ENCODE measurements around the gene STXBP1.

The STXBP1 gene

DNA sequence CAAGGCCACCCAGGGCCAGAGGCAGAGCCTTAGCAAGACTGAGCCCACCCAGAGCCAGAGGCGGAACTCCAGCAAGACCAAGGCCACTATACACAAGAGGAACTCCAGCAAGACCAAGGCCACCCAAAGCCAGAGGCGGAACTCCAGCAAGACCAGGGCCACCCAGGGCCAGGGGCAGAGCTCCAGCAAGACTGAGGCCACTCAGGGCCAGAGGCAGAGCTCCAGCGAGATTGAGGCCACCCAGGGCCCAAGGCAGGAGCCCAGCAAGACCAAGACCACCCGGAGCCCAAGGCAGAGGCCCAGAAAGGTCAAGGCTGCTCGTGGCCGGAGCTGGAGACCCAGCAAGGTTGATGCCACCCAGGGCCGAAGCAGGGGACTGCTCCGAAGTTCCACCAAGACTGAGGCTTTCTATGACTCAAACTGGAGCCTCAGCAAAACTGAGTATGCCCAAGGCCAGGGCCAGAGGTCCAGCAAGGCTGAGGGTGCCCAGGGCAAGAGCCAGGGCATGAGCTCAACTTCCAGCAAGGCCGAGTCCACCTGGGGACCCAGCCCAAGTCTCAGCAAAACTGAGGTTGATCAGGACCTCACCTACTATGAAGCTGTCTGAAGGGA, 118.8 kb downstream of the STXBP1 start:
- peaks cover 0 to 18% (median 12%) of the 10 kb centered on the region in 4 experiments for H3K4me1 ChIP-seq (ENCODE audit: control extremely low read depth in 1 of 4, control insufficient read depth in 4 of 4, insufficient read depth in 4 of 4, low read length in 3 of 4)
- peaks cover 0 to 16% (median 8%) of the 10 kb centered on the region in 4 experiments for H3K36me3 ChIP-seq (ENCODE audit: control insufficient read depth in 4 of 4, insufficient read depth in 4 of 4, low read length in 3 of 4)
- CTCF ChIA-PET, result interaction anchor here (0.6 to 2.9 kb wide), 4 partner anchors 11 to 146 kb away, joined by 3 to 14 read pairs (median 3); partner anchors contain the start of gene PTRH1
- H3K27ac ChIP-seq (ENCODE audit: insufficient read depth in 1 of 2, low read depth in 1 of 2, low read length in 2 of 2, poor library complexity in 1 of 2, severe bottlenecking in 2 of 2), result no peak overlapping the region
- H3K4me3 ChIP-seq (ENCODE audit: control insufficient read depth in 1 of 7, extremely low read depth in 1 of 7, insufficient read depth in 4 of 7, low read depth in 2 of 7, low read length in 6 of 7), result no peak overlapping the region
- POLR2A ChIA-PET, result no interaction called here
- 96% methylated on average over 9 of the region's 9 CpGs for WGBS (ENCODE audit: insufficient coverage)
- H3K9me3 ChIP-seq (ENCODE audit: control extremely low read depth in 1 of 5, control insufficient read depth in 4 of 5, insufficient read depth in 2 of 5, low read depth in 1 of 5, low read length in 4 of 5), result no peaks in the 10 kb centered on the region
- H3K27me3 ChIP-seq (replicated peaks in 2 of 5; ENCODE audit: control insufficient read depth in 4 of 5, insufficient read depth in 5 of 5, low read length in 4 of 5), result no peaks in the 10 kb centered on the region
- no peak for DNase-seq

DNA sequence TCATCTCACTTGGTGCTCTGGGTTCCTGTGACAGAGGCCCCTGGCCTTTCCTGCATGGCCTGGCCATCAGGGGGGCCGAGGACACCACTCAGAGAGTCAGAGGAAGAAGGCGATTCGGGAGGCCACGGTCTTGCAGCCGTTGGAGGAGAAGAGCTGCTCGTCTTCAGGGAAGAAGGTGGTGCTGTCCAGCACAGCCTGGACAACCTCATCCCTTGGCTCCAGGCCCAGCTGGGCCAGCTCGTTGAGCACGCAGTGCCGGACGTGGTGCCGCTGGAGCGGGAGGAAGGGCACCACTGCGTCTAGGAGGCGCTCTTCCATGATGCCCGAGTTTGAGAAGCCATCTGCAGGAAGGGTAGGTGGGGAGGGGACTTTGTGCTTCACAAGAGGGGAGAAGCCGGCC, 119.9 kb downstream of the STXBP1 start:
- Histone ChIP-seq H3K27ac (ENCODE audit: insufficient read depth in 1 of 2, low read depth in 1 of 2, low read length in 2 of 2, poor library complexity in 1 of 2, severe bottlenecking in 2 of 2) (no peak overlapping the region), H3K36me3 (ENCODE audit: control insufficient read depth in 4 of 4, insufficient read depth in 4 of 4, low read length in 3 of 4) (peaks cover 0 to 16% (median 8%) of the 10 kb centered on the region in 4 experiments), H3K9me3 (ENCODE audit: control extremely low read depth in 1 of 5, control insufficient read depth in 4 of 5, insufficient read depth in 2 of 5, low read depth in 1 of 5, low read length in 4 of 5) (no peaks in the 10 kb centered on the region), H3K4me1 (ENCODE audit: control extremely low read depth in 1 of 4, control insufficient read depth in 4 of 4, insufficient read depth in 4 of 4, low read length in 3 of 4) (peaks cover 0 to 22% (median 15%) of the 10 kb centered on the region in 4 experiments), H3K4me3 (ENCODE audit: control insufficient read depth in 1 of 7, extremely low read depth in 1 of 7, insufficient read depth in 4 of 7, low read depth in 2 of 7, low read length in 6 of 7) (no peak overlapping the region), H3K27me3 (replicated peaks in 2 of 5; ENCODE audit: control insufficient read depth in 4 of 5, insufficient read depth in 5 of 5, low read length in 4 of 5) (no peaks in the 10 kb centered on the region)
- WGBS (ENCODE audit: insufficient coverage), result 97% methylated on average over 15 of the region's 16 CpGs
- no peak for DNase-seq
- ChIA-PET CTCF (interaction anchor here (1.4 to 2.9 kb wide), 3 partner anchors 12 to 144 kb away, joined by 3 to 14 read pairs (median 4); no protein-coding TSS in a partner anchor), POLR2A (no interaction called here)

DNA sequence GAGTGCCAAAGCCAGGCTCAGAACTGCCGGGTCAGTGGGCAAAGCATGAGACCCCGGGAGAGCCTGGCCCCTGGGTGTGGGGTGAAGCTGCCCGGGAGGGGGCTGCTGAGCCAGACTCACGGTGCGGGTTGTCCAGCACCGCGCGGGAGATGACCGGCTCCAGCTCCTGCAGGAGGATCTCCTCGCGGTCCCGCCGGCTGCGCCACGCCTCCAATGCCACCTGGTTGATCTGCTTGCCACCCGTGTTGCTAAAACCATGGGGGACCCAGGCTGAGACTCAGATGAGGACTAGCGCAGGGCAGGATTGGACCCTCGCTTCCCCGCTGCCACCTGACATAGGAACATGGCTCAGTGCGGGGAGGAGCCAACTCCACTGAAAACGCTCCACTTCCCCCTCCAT, 120.4 kb downstream of the STXBP1 start:
- H3K9me3 ChIP-seq (ENCODE audit: control extremely low read depth in 1 of 5, control insufficient read depth in 4 of 5, insufficient read depth in 2 of 5, low read depth in 1 of 5, low read length in 4 of 5), result no peaks in the 10 kb centered on the region
- no peak for DNase-seq
- ChIA-PET POLR2A (no interaction called here), CTCF (interaction anchor here (0.8 to 2.9 kb wide), 4 partner anchors 12 to 145 kb away, joined by 3 to 14 read pairs (median 4); no protein-coding TSS in a partner anchor)
- H3K27me3 ChIP-seq (replicated peaks in 2 of 5; ENCODE audit: control insufficient read depth in 4 of 5, insufficient read depth in 5 of 5, low read length in 4 of 5), result no peaks in the 10 kb centered on the region
- peaks cover 0 to 16% (median 8%) of the 10 kb centered on the region in 4 experiments for H3K36me3 ChIP-seq (ENCODE audit: control insufficient read depth in 4 of 4, insufficient read depth in 4 of 4, low read length in 3 of 4)
- H3K4me3 ChIP-seq (ENCODE audit: control insufficient read depth in 1 of 7, extremely low read depth in 1 of 7, insufficient read depth in 4 of 7, low read depth in 2 of 7, low read length in 6 of 7), result no peak overlapping the region
- H3K27ac ChIP-seq (ENCODE audit: insufficient read depth in 1 of 2, low read depth in 1 of 2, low read length in 2 of 2, poor library complexity in 1 of 2, severe bottlenecking in 2 of 2), result no peak overlapping the region
- peaks cover 0 to 22% (median 15%) of the 10 kb centered on the region in 4 experiments for H3K4me1 ChIP-seq (ENCODE audit: control extremely low read depth in 1 of 4, control insufficient read depth in 4 of 4, insufficient read depth in 4 of 4, low read length in 3 of 4)
- 95% methylated on average over 19 of the region's 21 CpGs for WGBS (ENCODE audit: insufficient coverage)

- no peak overlapping the region for H3K4me3 ChIP-seq (ENCODE audit: control insufficient read depth in 1 of 7, extremely low read depth in 1 of 7, insufficient read depth in 4 of 7, low read depth in 2 of 7, low read length in 6 of 7)
- no peak for DNase-seq
- H3K36me3 ChIP-seq (ENCODE audit: control insufficient read depth in 4 of 4, insufficient read depth in 4 of 4, low read length in 3 of 4), result peaks cover 3 to 24% (median 16%) of the 10 kb centered on the region in 4 experiments
- CTCF ChIA-PET, result interaction anchor here (0.8 to 2.7 kb wide), 11 partner anchors 18 to 233 kb away, joined by 3 to 14 read pairs (median 4); partner anchors contain the start of genes PTRH1 and TTC16
- WGBS (ENCODE audit: insufficient coverage), result 79% methylated on average over 2 of the region's 2 CpGs
- no peaks in the 10 kb centered on the region for H3K27me3 ChIP-seq (replicated peaks in 2 of 5; ENCODE audit: control insufficient read depth in 4 of 5, insufficient read depth in 5 of 5, low read length in 4 of 5)
- no peak overlapping the region for H3K27ac ChIP-seq (ENCODE audit: insufficient read depth in 1 of 2, low read depth in 1 of 2, low read length in 2 of 2, poor library complexity in 1 of 2, severe bottlenecking in 2 of 2)
- H3K4me1 ChIP-seq (ENCODE audit: control extremely low read depth in 1 of 4, control insufficient read depth in 4 of 4, insufficient read depth in 4 of 4, low read length in 3 of 4), result peaks cover 0 to 22% (median 15%) of the 10 kb centered on the region in 4 experiments
- POLR2A ChIA-PET, result interaction anchor here (0.7 kb wide), 1 partner anchor 46 kb away, joined by 5 read pairs; no protein-coding TSS in a partner anchor
- no peaks in the 10 kb centered on the region for H3K9me3 ChIP-seq (ENCODE audit: control extremely low read depth in 1 of 5, control insufficient read depth in 4 of 5, insufficient read depth in 2 of 5, low read depth in 1 of 5, low read length in 4 of 5)
Observed at GRCh38 chr9:127733614-127734013, 121.5 kb downstream of the STXBP1 start.

DNA sequence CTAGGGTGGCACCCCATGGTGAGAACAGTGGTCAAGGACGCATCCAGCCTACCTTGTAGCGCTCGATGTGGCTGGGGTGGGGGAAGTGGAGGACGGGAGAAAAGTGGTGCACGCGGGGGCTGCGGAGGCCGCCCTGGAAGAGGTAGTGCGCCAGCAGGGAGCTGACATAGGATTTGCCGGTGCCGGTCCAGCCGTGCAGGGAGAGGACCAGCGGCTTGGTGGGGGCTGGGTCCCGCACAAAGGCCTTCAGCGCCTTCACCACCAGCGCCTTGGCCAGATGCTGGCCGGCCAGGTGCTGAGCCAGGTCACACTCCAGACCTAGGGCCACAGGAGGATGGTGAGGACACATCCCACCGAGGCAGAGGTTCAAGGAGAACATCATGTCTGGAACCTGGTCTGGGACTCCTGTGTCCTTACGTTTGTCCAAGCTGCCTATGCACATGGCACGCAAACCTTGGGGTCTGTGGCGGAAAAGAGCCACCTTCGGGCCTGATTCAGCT, 122.2 kb downstream of the STXBP1 start:
- H3K4me1 ChIP-seq (ENCODE audit: control extremely low read depth in 1 of 4, control insufficient read depth in 4 of 4, insufficient read depth in 4 of 4, low read length in 3 of 4), result peaks cover 0 to 22% (median 15%) of the 10 kb centered on the region in 4 experiments
- DNase-seq, result no peak
- 69% methylated on average over 21 of the region's 22 CpGs for WGBS (ENCODE audit: insufficient coverage)
- H3K4me3 ChIP-seq (ENCODE audit: control insufficient read depth in 1 of 7, extremely low read depth in 1 of 7, insufficient read depth in 4 of 7, low read depth in 2 of 7, low read length in 6 of 7), result peak overlapping the region; percentile 53 to 87 (median 71)
- peaks cover 4 to 30% (median 19%) of the 10 kb centered on the region in 4 experiments for H3K36me3 ChIP-seq (ENCODE audit: control insufficient read depth in 4 of 4, insufficient read depth in 4 of 4, low read length in 3 of 4)
- no peaks in the 10 kb centered on the region for H3K27me3 ChIP-seq (replicated peaks in 2 of 5; ENCODE audit: control insufficient read depth in 4 of 5, insufficient read depth in 5 of 5, low read length in 4 of 5)
- POLR2A ChIA-PET, result interaction anchor here (1.0 to 1.9 kb wide), 3 partner anchors 10 to 50 kb away, joined by 4 to 12 read pairs (median 5); partner anchors contain the start of genes CDK9, PTRH1 and TTC16
- H3K27ac ChIP-seq (ENCODE audit: insufficient read depth in 1 of 2, low read depth in 1 of 2, low read length in 2 of 2, poor library complexity in 1 of 2, severe bottlenecking in 2 of 2), result peak overlapping the region in 1 of 2 experiments; percentile 88
- CTCF ChIA-PET, result interaction anchor here (0.7 to 2.7 kb wide), 41 partner anchors 10 to 519 kb away, joined by 3 to 15 read pairs (median 4); partner anchors contain the start of genes PTRH1, ST6GALNAC6 and TTC16
- no peaks in the 10 kb centered on the region for H3K9me3 ChIP-seq (ENCODE audit: control extremely low read depth in 1 of 5, control insufficient read depth in 4 of 5, insufficient read depth in 2 of 5, low read depth in 1 of 5, low read length in 4 of 5)

DNA sequence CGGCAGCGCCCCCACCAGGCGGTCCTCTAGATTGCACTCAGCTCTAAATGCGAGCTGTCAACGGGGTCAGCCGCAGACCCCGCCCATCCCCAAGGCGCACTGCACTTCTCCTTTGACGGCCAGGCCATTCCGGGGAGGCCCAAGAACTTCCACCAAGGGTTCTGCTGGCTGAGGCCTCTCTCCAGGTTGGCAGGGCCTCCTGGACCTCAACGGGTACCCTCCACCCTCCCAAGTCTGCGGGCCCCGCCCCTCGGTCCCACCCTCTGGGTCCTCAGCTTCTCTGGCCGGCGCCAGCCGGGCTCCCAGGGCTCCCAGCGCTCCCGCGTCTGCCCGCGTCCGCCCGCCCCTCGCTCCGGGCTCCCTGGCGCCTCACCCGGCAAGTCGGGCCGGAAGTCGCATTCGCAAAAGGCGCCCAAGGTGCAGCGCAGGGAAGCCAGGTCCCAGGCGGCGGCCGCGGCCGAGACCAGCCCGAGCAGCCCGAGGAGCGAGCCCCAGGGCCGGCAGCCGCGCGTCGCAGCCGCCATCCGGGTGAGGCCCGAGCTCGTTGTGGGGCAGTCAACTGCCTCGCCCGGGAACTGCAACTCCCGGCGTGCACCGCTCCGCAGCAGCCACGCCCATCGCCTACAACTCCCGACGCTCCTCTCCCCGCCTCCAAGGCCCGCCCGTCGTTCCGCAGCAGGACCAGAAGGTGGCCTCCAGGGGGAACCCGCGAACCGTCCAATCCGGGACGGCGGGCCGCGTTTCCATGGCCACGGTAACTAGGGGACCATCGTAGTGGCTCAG, 122.9 kb downstream of the STXBP1 start, which contains the start of gene TOR2A:
Gene TOR2A (minus strand): TSS at position 548 of the 783 bp plus-strand sequence. CDS start 24 bp downstream, at position 524.
- peak within 1 kb of the TSS; percentile 53 to 87 (median 71) for H3K4me3 ChIP-seq (ENCODE audit: control insufficient read depth in 1 of 7, extremely low read depth in 1 of 7, insufficient read depth in 4 of 7, low read depth in 2 of 7, low read length in 6 of 7)
- CTCF ChIA-PET, result interaction anchor here (0.7 to 2.7 kb wide), 46 partner anchors 9 to 520 kb away, joined by 3 to 15 read pairs (median 4); partner anchors contain the start of genes PTRH1, ST6GALNAC6 and TTC16
- WGBS (ENCODE audit: insufficient coverage), result 0% methylated on average over 74 of the region's 76 CpGs
- H3K27me3 ChIP-seq (replicated peaks in 2 of 5; ENCODE audit: control insufficient read depth in 4 of 5, insufficient read depth in 5 of 5, low read length in 4 of 5), result no peaks in the 10 kb centered on the region
- peak within 1 kb of the TSS; percentile 87 to 88 for H3K27ac ChIP-seq (ENCODE audit: insufficient read depth in 1 of 2, low read depth in 1 of 2, low read length in 2 of 2, poor library complexity in 1 of 2, severe bottlenecking in 2 of 2)
- H3K9me3 ChIP-seq (ENCODE audit: control extremely low read depth in 1 of 5, control insufficient read depth in 4 of 5, insufficient read depth in 2 of 5, low read depth in 1 of 5, low read length in 4 of 5), result no peaks in the 10 kb centered on the region
- POLR2A ChIA-PET, result interaction anchor here (0.6 to 1.9 kb wide), 5 partner anchors 10 to 58 kb away, joined by 3 to 12 read pairs (median 5); partner anchors contain the start of genes CDK9, PTRH1 and TTC16
- DNase-seq, result peak; percentile 98 to 99 (median 99)
- H3K36me3 ChIP-seq (ENCODE audit: control insufficient read depth in 4 of 4, insufficient read depth in 4 of 4, low read length in 3 of 4), result peaks cover 4 to 37% (median 25%) of the 10 kb centered on the region in 4 experiments
- peaks cover 0 to 22% (median 15%) of the 10 kb centered on the region in 4 experiments for H3K4me1 ChIP-seq (ENCODE audit: control extremely low read depth in 1 of 4, control insufficient read depth in 4 of 4, insufficient read depth in 4 of 4, low read length in 3 of 4)

Data from common myeloid progenitor, CD34-positive (primary cell).